HG03575 (cell line): ENCODE data around the gene OSBP2.

Experiments
- ATAC-seq: cut with Tn5 transposase; IDR thresholded peaks from one replicate; pipeline ENCODE4 v1.9.1; 2021; ENCODE audit not compliant: unreplicated experiment, insufficient number of reproducible peaks, low FRiP score; ENCODE audit errors: extremely low read depth

OSBP2 gene

DNA sequence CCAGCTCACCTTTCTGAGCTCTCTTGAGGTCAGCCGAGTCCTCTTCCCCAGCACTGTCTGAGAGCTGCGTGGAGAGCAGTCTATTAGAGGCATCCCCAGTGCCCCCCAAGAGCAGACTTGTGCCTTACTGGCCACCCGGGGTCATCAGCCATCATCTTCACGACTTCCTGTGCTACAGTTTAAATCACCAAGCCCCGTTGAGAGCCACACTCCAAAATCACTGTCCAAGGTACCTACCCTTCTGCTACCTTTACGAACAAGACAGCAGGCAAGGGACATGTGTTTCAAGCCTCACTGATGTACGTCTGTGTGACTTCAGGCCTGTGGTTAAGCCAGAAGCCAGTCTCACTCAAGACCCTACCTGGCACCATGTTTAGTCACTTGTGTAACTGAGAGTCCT, 238.8 kb downstream of the OSBP2 start:
- ATAC-seq, result no peak

DNA sequence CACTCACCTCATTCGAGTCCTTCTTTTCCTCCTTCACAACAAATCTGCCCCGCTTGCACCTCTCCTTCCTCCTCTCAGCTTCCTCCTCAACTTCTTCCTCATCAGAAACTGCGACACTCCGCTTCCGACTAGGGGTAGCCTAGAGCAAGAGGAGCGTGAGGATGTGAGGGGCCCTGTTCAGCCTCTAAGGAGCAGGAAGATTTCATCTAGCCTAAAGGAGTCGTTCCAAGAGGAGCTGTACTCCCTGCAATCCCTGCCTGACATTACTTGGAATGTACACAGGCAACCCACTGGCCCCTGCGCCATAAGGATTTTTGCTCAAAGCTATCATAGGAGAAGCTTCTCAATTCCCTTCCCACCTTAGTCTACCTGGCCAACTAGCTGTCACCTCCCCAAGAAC, 239.4 kb downstream of the OSBP2 start:
- ATAC-seq, result no peak

DNA sequence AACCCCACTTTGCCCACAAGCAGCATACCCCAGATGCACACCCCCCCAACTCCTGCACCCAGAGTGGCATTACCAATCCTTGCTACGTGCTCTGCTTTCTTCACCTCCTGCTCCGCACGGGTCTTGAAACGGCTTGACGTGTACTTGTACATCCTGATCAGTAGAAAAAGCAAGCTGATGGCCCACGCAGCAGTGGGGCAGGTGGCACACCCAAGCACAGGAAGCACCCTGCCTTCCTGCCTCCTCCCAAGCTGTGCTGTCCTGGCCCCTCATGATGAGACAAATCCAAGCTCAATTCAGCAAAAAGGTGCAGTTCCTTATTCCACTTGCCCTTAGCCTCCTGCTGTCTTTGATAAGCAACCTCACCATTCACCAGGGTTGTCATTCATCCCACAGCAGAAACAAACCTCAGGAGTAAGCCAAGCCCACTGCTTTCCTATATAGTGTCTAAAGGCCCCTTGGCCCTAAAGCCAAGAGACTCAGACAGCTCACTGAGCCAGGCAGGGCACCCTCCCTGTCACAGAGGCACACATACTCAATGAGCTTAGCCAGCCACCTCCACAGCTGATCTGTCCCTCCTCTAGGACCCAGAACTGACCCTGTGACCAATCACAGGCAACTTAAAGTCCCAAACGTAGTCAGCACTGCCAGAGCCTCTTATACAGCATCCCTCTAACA, 246.2 kb downstream of the OSBP2 start:
- no peak for ATAC-seq

DNA sequence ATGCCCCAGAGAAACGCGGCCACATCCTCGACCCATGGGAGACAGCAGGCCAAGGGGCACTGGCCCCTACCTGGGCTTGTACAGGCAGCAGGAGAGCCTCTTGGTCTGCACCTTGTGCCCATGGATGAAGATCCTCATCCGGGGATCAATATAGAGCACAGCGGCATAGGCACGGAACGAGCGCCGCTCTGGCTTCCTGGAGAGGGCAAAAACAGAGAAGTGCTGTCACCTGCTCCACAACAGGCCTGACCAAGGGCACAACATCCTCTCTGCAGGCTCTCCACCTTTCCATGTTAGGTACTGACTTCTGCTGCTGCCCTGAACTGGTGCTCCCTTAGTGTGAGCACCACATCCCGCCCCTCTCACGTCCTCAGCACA, 246.7 kb downstream of the OSBP2 start:
- ATAC-seq, result no peak

DNA sequence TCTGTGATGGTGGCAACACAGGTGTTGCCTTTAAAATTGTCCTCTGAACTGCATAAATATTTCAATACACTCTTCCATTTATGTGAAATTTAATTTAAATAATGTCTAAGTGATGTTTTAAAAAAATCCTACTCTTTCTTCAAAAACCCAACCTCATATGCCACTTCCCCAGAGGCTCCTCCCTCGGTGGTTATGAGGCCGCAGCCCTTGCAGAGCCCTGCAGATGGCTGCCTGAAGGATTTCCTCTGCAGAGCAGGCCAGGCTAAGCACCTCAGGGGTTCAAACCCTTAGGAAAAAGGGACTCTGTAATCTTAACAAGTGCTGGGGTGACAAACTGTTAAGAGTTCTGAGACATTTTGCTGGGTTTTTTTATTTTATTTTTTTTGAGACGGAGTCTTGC, 248.7 kb downstream of the OSBP2 start:
- ATAC-seq, result no peak

DNA sequence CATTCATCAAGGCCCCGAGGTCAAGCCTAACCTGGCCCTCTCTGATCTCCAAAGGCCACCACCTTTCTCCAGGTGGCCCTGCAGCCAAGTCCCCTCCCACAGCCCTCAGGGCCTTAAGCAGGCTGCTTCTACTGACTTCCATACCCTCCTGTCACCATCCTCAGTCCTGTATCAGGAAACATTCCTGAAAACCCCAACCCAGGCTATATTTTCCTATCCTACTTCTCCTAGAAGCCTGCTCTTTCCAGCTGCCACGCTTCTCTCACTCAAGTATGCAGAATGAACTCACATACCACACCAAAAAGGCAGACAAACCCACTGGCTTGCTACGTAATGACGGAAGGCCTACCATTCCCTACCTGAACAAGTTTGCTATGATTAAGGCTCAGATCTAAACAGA, 250.3 kb downstream of the OSBP2 start:
- no peak for ATAC-seq

DNA sequence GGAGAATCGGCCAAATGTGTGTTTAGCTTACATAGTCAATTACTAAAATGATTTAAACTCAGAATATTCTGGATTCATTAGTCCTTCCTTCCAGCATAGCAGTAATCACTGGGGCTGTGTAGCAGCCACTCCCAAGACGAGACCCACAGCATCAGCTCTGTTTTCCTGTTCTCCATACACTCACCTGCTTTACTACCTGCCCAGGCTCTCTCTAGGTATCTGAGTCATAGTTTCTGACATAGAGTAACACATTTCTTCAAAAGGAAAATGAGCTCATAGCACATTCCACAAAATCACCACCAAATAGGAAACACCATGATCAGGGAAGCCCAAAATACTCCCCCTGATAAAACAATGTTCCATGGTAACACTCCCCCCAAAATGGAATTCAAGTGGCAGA, 251.0 kb downstream of the OSBP2 start:
- ATAC-seq, result no peak

DNA sequence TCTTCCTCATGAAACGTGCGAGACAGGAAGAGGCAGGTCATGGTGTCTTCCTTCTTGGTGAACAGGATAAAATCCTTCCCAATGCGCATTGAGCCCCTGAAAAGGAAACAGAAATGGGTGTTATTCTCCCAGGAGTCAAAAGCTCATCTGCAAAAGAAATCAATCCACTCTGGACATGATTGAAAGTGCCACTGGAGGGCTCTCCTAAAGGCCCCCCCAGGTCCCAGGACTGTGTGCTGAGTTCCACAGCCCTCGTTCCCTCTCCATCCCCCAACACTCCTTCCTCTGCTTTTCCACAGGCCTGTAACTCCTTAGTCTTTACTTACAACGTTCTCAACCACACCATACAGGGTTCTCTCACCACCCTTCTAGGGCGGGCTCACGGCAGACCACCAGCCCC, 251.7 kb downstream of the OSBP2 start:
- ATAC-seq, result no peak

DNA sequence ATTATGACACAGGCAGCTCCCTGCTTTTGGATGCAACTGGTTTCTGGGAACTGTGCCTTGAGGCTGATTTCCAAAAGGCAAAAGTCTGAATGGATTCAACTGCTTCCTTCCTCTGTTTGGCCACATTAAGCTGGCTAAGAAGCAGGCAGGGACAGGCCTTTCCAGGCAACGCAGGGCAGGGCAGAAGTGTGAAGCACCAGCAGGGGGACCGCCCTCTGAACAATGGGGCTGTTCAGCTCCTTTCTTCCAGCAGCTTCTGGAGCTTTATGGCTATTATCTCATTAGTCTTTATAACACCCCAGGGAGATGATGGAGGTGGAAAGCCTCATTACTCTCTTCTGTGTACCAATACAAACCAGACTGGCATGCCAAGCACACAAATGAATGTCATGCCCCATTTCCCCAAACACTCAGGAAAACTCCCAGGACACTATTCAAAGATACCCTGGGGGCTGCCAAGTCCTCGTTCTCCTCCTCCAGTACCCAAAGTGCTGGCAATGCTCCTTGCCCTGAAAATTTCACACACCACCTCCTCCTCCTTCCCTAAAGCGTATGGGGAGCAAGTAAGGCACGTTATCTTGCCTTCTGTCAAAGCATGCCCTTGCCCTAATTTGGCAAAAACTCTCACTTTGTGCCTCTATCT, 252.6 kb downstream of the OSBP2 start:
- ATAC-seq, result no peak

DNA sequence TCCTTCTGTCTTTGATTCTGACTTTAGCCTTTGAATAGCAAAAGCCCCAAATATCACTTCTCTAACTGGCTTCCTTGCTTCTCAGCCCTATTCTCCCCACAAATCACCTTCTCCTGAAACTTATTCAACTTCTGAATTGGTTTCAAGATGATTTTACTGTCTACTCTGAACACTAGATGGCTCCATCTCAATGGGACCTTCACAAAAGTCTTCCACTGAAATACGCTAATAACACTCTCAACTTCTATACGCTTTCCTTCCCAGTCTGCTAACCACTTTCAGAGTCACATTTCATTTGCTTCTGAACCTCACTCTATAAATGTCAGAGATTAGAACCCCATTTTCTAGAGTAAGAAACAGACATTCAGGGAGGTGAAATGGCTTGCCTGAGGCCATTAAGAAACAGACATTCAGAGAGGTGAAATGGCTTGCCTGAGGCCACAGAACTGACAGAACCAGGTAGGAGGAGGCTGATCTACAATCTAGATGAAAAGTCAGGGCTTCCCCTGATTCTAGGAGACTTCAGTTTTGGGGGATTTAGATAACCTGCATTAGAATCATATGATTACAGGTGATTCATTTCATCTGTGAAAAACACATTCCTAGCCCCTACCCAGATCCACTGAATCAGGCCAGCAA, 253.3 kb downstream of the OSBP2 start:
- no peak for ATAC-seq

DNA sequence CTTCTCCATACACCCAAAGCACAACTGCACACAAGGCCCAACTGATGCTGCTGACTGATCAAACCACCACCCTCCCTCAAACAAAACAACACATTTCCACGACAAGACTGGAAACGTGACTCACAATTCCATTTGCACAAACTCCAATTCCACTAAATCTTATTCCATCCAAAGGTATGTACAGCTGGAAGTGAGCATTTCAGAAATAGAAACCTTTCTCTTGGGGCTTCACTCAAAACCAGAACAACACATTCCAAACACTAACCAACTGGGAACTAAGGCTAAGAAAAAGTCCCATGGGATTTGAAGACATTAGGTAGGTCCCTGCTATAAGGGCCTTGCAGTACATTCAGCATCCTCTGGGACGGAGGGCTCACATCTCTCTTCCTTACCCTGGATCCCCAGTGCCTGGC, 254.3 kb downstream of the OSBP2 start:
- ATAC-seq, result no peak

DNA sequence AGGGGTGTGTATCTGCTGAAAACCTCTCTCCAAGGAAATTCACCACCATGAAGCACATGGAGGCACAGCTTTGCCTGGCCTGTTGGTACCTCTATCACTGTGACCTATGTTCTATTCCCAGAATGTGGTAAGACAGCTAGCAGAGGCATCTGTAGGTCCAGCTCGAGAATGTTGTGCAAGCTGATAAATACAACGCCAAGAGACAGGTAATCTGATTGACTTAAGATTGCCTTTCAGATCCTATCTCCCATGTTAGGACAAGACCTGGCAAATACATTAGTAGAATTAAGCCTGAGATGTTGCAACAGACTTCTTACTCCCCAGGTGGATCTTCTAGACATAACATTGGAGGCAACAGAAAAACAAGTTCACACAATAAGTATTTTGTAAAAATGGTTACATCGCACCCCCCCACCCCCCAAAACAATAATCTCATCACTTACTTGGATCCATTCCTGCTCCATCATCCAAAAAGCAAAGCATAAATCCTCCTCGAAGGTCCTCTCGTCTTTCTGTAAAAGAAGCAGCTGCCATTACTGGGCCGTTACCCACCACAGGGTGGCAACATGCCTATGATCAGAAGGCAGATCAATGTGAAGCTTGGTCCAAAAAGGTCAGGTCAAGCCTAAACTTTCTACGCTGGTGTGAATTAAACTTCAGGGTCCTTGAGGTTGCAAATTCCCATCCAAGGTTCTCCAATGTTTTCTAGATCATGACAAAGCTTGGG, 255.4 kb downstream of the OSBP2 start:
- ATAC-seq, result no peak

DNA sequence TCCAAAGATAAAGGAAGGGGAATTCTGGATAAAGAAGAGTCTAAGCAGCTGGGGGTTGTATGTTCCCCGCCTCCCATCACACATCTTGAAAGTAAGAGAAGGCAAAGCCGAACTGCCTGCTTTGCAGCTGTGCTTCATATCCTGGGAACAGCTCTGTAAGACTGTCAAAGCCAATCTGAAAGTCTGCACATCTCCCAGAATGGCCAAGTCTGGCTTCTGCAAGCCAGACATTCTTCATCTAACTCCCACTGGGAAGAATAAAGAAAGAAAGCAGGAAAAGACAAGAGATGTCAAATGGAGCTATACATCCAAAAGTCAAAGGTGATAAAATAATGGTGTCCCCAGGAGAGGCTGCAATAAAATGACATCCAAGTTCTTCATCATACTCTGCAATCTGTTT, 258.5 kb downstream of the OSBP2 start:
- ATAC-seq, result no peak

DNA sequence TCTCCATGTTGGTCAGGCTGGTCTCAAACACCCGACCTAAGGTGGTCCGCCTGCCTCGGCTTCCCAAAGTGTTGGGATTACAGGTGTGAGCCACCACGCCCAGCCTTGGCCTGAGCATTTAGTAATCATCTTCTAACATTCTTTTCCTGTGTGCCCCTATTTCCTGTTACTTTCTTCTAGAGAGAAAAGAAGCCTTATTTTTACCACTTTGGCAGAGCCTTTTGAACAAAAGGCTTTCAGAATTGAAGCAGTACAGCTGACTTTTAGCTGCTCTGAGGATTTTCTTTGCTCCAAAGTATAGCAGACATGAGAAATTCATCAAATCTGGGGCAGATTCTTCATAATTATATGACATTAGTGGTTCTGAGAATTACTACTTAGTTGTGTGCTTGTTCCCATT, 260.5 kb downstream of the OSBP2 start:
- no peak for ATAC-seq
